Prostate gland (tissue), 2 donors: Measurements from ENCODE around the gene GPR68.

Source experiments
- CTCF ChIP-seq, 4 experiments: fragments of 200-600 bp in 2 of 4; fragments of 450-650 bp in 2 of 4; sonication (generic) in 2 of 4; IDR thresholded peaks; 1 replicate in 3 of 4; 2 replicates in 1 of 4; pipeline ENCODE4 v1.5.1; 2016 to 2019; ENCODE audit warnings: antibody characterized with exemption in 4 of 4, mild to moderate bottlenecking in 2 of 4, moderate library complexity in 2 of 4
- POLR2A ChIP-seq: fragments of 450-650 bp; IDR thresholded peaks from one replicate; pipeline ENCODE4 v1.6.1; 2016; ENCODE audit warnings: antibody characterized with exemption, mild to moderate bottlenecking
- POLR2AphosphoS5 ChIP-seq: sonication (generic); formaldehyde crosslinking; IDR thresholded peaks from one replicate; pipeline ENCODE4 v1.6.1; 2017; ENCODE audit warnings: antibody characterized with exemption

GRCh38 chr14:91207008-91207407, 37.5 kb downstream of the GPR68 start:
- no peak for TF ChIP-seq CTCF (IDR thresholded peaks at IDR 0.05)
- TF ChIP-seq POLR2A, result no peak
- TF ChIP-seq POLR2AphosphoS5, result no peak
